ENCODE measurements around the gene VAPA. TPM values are rescaled to one million over a fixed set of nuclear protein-coding genes. Genes with fewer than 3 reads are reported as not detected.

Gene VAPA, protein sequence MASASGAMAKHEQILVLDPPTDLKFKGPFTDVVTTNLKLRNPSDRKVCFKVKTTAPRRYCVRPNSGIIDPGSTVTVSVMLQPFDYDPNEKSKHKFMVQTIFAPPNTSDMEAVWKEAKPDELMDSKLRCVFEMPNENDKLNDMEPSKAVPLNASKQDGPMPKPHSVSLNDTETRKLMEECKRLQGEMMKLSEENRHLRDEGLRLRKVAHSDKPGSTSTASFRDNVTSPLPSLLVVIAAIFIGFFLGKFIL
- polyA plus RNA-seq (2014; cell fraction: cytosol; rRNA removed): 168 and 179 TPM in 2 replicates
- 93.1 and 127 TPM in 2 replicates for polyA plus RNA-seq (2014; cell fraction: nucleus; rRNA removed)

DNA sequence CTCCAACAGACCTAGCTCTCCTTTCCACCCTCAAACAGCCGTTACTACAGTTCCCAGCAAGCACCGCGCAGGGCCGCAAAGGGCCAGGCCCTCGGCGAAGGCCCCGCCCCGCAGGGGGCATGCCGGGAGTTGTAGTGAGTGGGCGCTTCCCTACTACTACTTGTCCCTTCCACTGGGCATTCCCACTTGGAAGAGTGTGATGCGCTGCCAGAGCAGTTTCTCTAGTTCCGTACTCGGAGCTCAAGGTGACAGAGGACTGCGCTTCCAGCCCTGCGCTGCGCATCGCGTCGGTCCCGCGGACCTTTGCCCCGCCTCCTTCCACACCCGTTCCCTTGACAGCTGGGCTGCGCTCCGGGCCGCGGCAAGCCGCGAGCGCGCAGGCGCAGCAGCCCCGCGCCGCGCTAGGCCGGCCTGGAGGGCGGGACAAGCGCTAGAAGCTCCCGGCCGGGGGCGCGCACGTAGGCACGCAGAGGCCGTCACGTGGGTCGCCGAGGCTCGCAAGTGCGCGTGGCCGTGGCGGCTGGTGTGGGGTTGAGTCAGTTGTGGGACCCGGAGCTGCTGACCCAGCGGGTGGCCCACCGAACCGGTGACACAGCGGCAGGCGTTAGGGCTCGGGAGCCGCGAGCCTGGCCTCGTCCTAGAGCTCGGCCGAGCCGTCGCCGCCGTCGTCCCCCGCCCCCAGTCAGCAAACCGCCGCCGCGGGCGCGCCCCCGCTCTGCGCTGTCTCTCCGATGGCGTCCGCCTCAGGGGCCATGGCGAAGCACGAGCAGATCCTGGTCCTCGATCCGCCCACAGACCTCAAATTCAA, at the start of gene VAPA:
Gene VAPA, plus strand, starts transcription at position 491 of the 808 bp plus-strand sequence. Its CDS starts 241 bp downstream, at position 732.
- peak; percentile 94 for DNase-seq (ENCODE audit: low spot score)

DNA sequence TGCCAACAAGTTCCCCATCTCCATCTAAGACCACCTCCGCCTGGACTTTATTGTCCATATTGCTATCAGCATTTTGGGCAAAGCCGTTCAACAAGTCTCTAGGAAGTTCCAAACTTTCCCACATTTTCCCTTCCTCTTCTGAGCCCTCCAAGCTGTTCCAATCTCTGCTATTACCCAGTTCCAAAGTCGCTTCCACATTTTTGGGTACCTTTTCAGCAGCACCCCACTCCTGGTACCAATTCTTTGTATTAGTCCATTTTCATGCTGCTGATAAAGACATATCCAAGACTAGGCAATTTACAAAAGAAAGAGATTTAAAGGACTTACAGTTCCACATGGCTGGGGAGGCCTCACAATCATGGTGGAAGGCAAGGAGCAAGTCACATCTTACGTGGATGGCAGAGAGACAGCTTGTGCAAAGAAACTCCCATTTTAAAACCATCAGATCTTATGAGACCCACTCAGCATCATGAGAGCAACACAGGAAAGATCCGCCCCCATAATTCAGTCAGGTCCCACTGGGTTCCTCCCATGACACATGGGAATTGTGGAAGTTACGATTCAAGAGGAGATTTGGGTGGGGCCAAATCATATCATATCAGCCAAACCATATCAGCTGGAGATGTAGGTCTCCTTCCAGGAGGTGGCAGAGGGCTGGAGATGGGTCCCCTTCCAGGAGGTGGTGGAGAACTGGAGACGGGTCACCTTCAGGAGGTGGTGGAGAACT, 47.9 kb upstream of the VAPA start:
- no peak for DNase-seq (ENCODE audit: low spot score)

DNA sequence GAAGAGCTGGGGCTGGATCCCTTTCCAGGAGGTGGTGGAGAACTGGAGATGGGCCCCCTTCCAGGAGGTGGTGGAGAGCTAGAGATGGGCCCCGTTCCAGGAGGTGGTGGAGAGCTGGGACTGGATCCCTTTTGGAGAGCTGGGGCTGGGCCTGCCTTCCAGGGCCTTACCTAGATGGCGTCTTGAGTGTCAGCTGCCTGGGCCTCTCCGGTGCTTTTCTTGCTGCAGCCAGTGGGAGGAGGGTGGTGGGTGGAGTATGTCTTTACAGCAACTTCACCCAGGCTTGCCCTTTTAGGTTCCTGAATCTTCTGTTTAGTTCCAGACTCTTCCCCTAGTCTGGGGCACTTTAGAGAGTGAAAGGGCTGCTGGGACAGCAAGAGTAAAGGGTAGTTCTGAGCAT, 47.2 kb upstream of the VAPA start:
- no peak for DNase-seq (ENCODE audit: low spot score)

DNA sequence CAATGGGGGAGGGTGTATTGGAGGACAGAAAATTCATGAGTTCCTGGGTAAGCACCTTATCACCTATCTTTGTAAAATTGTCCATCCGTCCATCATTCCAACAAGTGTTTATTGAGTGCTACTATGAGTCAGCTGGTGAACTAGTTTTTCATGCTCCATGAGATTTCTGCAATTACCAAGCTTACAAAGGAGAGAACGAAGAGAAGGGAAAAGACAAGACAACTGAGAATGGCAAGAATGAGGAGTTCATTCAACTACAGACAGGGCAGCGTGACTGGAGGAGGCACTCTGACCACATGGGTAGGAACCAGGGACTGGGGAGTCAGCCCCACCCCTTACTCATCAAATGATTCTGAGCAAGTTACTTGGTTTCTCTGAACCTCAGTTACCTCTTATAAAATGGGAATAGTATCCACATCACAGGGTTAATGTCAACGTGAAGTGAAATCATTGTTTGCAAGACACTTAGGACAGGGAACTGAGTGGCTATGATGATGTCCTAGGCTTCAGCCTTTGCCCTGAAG, 46.7 kb upstream of the VAPA start:
- DNase-seq (ENCODE audit: low spot score): no peak

GRCh38 chr18:9868857-9869714, 44.7 kb upstream of the VAPA start:
- peak; percentile 91 for DNase-seq (ENCODE audit: low spot score)

DNA sequence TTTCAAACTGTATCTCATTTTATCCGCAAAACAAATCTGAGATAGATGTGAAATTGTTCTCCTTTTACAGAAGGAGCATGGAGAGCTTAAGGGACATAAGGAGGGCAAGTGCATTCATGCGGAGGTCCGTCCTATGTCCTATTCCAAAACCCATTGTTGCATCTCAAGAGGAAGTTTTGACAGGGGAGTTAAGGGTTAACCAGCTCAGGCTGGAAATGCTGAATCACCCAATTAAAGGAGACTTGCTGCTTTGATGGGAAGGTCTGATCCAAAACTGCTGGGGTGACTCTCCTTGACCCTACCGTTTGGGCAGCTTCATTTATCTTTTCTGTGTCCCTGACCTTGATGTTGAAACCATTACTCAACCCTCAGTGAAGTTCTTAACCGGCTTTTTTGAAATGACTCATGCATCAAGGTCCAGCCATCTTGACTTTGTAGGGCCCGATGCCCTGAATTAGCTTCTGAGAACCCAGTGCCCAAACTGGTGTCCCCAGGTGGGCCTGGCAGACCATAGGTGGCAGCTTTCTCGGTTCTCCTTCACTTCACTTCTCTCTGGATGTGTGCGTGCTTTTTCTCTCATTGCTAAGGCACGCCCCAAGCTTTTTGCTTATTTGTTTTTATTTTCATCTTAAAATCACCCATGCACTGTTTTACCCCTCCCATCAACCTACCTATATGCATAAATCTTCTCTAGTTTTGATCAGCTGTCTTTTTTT, 43.9 kb upstream of the VAPA start:
- DNase-seq (ENCODE audit: low spot score): peak; percentile 84

DNA sequence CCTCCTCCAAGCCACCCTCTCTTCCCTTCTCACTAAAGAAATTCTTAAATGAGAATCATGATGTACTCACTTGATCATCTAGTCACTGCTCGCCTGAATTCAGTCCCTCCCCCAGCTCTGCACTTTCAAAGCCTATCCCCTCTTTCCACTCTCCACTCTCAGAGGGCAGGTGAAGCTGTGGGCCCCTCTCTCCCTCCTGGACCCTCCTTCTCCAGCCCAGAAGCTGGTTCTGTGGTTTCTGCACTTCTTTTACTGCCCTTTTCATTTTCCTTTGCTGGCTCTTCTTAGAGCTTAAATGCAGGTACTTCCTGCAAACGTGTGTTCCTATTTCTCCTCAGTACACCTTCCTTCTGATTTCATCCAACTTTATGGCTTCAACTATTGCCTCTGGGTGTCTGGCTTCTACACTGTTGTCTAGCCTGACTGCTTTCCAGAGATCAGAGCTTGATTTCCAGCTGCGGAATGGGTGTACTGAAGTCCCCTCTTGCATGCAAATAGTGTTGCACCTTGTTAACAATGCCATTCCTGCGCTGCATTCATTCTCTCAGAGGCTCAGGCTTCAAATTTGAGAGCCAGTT, 43.3 kb upstream of the VAPA start:
- peak; percentile 18 for DNase-seq (ENCODE audit: low spot score)

DNA sequence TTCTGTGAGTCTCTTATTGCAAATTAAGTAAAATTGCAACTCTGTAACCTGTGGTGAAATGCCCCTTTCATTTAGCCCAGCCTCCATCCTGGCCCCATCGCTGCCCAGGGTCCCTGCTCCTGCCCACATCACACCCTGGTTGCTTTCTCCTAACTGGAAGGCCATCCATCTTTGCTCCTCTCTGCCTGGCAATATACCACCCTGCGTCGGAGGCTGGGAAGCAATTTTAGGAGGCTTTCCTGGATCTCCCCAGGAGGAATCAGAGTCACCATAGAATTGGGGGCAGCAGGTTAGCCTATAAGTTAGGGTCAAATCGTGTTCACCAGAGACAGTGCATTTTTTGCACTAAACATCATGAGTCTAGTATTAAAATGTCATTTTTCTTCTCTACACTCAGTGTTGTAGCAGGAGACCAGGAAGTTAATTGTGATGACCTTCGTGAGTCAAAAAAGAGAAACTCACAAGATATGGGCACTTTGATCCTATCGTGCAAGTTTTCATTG, 42.5 kb upstream of the VAPA start:
- DNase-seq (ENCODE audit: low spot score): no peak

DNA sequence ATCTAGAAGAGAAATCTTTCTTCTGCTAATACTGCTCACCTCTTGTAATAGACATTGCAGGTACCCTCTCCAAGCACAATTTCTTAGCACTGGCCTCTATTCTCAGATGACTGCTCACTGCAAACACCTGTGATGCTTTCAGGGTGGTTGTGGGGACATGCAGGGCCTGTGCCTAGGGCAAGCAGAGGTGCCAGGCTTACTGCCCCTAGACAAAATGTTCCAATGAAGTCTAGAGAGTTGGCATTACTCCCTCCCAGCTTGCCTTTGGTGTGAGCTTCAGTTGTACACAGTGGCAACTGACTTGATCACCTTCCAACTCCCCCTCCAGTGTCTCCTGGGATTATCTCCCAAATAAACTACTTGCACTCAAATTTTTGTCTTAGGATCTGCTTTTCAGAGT, 41.0 kb upstream of the VAPA start:
- DNase-seq (ENCODE audit: low spot score): no peak

GRCh38 chr18:9874728-9875127, 39.1 kb upstream of the VAPA start:
- DNase-seq (ENCODE audit: low spot score): no peak

GRCh38 chr18:9876212-9876866, 37.5 kb upstream of the VAPA start:
- no peak for DNase-seq (ENCODE audit: low spot score)

GRCh38 chr18:9876867-9877654, 36.8 kb upstream of the VAPA start:
- DNase-seq (ENCODE audit: low spot score): peak; percentile 57

DNA sequence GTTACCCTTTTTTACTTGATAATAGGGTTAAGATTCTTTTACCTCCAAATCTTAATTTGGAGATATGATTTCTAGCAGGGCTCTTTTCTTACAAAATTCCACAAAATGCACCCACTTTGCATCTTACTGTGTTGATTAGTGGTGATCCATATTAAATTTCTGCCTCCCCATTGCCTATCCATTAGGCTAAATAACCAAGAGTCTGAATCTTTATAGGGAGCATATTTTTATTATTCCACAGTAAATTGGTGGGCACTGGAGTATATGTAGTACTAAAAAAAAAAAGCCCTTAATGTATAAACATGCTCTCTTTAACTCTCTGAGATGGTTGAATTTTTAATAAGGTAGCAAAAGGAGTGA, 36.2 kb upstream of the VAPA start:
- no peak for DNase-seq (ENCODE audit: low spot score)

- no peak for DNase-seq (ENCODE audit: low spot score)
Measured at GRCh38 chr18:9878095-9878494, 35.7 kb upstream of the VAPA start.

DNA sequence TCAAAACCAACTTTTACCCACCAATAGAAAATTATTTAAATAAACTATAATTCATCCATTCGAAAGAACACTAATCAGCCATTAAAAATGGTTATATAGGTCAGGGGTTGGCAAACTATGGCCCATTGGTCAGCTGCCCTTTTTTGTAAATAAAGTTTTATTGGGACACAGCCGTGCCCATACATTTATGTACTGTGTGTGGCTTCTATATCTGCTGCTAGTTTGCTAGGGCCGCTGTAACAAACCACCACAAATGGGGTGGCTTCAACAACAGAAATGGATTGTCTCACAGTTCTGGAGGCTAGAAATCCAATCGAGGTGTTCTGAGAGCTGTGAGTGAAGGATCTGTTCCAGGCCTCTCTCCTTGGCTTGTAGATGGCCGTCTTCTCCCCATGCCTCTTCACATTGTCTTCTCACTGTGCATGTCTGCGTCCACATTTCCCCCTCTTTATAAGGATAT, 35.0 kb upstream of the VAPA start:
- DNase-seq (ENCODE audit: low spot score): no peak

DNA sequence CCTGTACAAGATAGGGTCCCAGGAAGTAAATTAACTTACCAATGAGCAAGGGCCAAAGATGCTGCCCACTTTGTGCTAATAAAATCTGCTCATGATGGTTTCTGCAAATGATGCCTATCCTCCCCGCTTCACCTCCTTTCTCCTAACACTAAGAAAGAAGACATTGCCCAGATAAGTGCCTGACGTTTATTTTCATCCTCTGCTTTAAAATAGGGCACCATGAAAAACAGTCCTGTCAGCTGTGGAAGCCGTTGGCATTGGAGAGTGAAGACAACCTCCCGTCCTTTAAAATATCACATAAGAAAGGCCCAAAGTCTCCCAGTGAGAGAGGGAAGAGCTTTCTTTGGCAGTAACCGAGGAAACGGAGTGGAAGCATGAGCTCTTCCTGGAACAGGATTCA, 29.7 kb upstream of the VAPA start:
- no peak for DNase-seq (ENCODE audit: low spot score)

- DNase-seq (ENCODE audit: low spot score): no peak
Measured at GRCh38 chr18:9884532-9885140, 29.2 kb upstream of the VAPA start.
